GM13976 (cell line): Measurements from ENCODE around the gene HOXA10.

Experiments
- DNase-seq: peaks from one replicate; pipeline ENCODE4 v3.0.0; 2012; ENCODE audit warnings: low spot score
- CTCF ChIP-seq: IDR thresholded peaks from 2 replicates; pipeline ENCODE4 v1.5.1; 2012; ENCODE audit warnings: borderline replicate concordance, mild to moderate bottlenecking; ENCODE audit not compliant: insufficient read depth; ENCODE audit errors: extremely low read depth, missing control alignments, control extremely low read depth
- in situ Hi-C: fragments of 300-500 bp; cut with MboI; formaldehyde crosslinking; loops from one replicate; pipeline ENCODE4 v1.12.0; 2022; ENCODE audit warnings: low sequenced_read_pairs, mixed read lengths, inconsistent platforms; ENCODE audit not compliant: unreplicated experiment

Gene HOXA10

DNA sequence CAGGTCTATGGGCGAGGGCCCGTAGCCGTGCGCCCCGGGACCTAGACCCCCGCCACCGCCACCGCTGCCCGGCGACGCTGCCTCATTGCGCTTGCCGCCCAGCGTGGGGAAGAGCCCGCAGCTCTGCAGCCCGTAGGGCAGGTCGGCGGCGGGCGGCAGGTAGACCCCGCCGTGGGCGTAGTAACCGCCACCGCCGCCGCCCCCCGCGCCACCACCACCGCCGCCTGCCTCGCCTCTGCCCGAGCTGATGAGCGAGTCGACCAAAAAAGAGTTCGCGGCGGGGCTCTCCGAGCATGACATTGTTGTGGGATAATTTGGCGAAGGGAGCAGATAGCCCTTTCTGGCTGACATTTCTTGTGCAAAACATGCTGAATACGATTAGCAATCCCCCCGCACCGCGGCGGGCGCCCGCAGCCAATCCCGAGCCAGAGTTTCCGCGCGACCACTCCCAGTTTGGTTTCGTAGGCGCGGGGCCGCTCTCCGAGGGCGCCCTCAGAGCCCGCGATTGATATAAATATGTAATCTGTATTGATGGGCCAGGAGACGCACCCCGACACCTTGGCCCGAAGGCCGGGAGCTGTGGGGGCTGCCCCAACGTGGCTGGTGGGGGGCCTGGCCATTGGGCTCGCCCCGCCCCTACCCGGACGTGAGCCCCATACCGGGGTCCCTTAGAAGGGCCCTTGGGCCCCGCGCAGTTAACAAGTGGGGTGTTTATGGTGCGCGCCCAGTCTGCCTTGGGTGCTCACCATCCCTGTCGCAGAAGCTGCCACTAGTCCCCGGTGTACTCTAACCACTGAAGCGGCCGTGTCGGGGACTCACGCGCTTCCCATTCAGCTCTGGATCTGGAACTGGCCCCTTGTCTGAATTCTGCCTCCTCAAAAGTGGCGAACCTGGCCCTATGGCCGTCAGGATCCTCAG lies at the start of gene HOXA10:
HOXA10 (minus strand) TSS at position 365 of the 918 bp plus-strand sequence; CDS start at position 351, 14 bp downstream.
- in situ Hi-C loops: loop anchor here (25.0 kb wide), 1 partner anchor 662 kb away; no protein-coding TSS in a partner anchor
- no peak for DNase-seq
- no peak for TF ChIP-seq CTCF

- DNase-seq: no peak
- no peak for TF ChIP-seq CTCF
- in situ Hi-C loops: loop anchor here (25.0 kb wide), 1 partner anchor 566 kb away; no protein-coding TSS in a partner anchor
Observed at GRCh38 chr7:27221201-27221797, 47.2 kb upstream of the HOXA10 start.

- DNase-seq: no peak
- in situ Hi-C loops: loop anchor here (25.0 kb wide), 1 partner anchor 567 kb away; no protein-coding TSS in a partner anchor
- no peak for TF ChIP-seq CTCF
Observed at GRCh38 chr7:27220440-27220955, 46.4 kb upstream of the HOXA10 start.

DNA sequence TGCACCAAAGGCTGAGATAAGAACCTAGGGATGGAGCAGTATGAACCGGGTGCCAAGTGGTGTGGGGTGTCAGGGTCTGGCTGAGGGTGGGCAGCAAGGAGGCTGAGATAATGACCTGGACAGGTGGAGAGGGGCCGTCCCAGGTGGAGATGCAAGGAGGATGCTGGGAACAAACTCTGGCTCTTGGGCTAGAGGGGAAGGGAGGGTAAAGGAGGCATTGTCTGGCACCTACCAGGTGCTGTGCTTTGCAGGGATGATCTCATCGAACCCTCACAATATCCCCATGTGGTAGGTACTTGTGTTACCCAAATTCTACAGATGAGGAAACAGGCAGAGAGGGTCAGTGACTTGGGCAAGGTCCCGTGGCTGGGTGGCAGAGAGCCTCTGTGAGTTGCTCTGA lies 45.7 kb upstream of the HOXA10 start:
- in situ Hi-C loops: loop anchor here (25.0 kb wide), 1 partner anchor 567 kb away; no protein-coding TSS in a partner anchor
- no peak for TF ChIP-seq CTCF
- DNase-seq: no peak

- no peak for TF ChIP-seq CTCF
- DNase-seq: no peak
- in situ Hi-C loops: loop anchor here (25.0 kb wide), 1 partner anchor 569 kb away; no protein-coding TSS in a partner anchor
Observed at GRCh38 chr7:27217951-27218350, 43.8 kb upstream of the HOXA10 start.

- no peak for TF ChIP-seq CTCF
- in situ Hi-C loops: loop anchor here (25.0 kb wide), 1 partner anchor 572 kb away; no protein-coding TSS in a partner anchor
- DNase-seq: no peak
Observed at GRCh38 chr7:27215356-27215755, 41.2 kb upstream of the HOXA10 start.
